Liver (tissue), 9 donors: ENCODE results near the gene PSMB4. TPM values are rescaled to one million over a fixed set of nuclear protein-coding genes. Genes with fewer than 3 reads are reported as not detected.

Source experiments
- DNase-seq: peaks from one replicate; pipeline ENCODE4 v3.0.0-alpha.2; 2017; ENCODE audit warnings: low spot score
- H3K27ac ChIP-seq, 2 donors: one replicate each; pipeline ENCODE4 v1.7.0; 2013; ENCODE audit warnings: inconsistent platforms in 2 of 2, low read length in 2 of 2, control low read depth in 1 of 2, low read depth in 1 of 2, mild to moderate bottlenecking in 1 of 2
- H3K27me3 ChIP-seq, 4 donors: one replicate each; pipeline versions ENCODE4 v1.6.1 to v1.7.0; 2013; ENCODE audit warnings: low read length in 3 of 4, inconsistent platforms in 1 of 4, mild to moderate bottlenecking in 1 of 4, moderate library complexity in 1 of 4; ENCODE audit not compliant: control insufficient read depth in 4 of 4, insufficient read depth in 4 of 4
- H3K36me3 ChIP-seq, 4 donors: one replicate each; pipeline versions ENCODE4 v1.6.1 to v1.7.0; 2013; ENCODE audit warnings: low read length in 3 of 4, mild to moderate bottlenecking in 3 of 4, low read depth in 1 of 4, moderate library complexity in 1 of 4; ENCODE audit not compliant: control insufficient read depth in 4 of 4, insufficient read depth in 3 of 4
- H3K4me1 ChIP-seq, 4 donors: one replicate each; pipeline versions ENCODE4 v1.6.1 to v1.7.0; 2013; ENCODE audit warnings: low read length in 3 of 4, mild to moderate bottlenecking in 3 of 4, moderate library complexity in 1 of 4; ENCODE audit not compliant: control insufficient read depth in 4 of 4, insufficient read depth in 4 of 4
- H3K4me3 ChIP-seq, 3 donors: one replicate each; pipeline versions ENCODE4 v1.6.1 to v1.7.0; 2013; ENCODE audit warnings: low read length in 3 of 3, control low read depth in 1 of 3, low read depth in 1 of 3, mild to moderate bottlenecking in 1 of 3
- H3K9ac ChIP-seq, 2 donors: one replicate each; pipeline ENCODE4 v1.7.0; 2013; ENCODE audit warnings: low read length in 2 of 2, mild to moderate bottlenecking in 2 of 2, moderate library complexity in 2 of 2, control low read depth in 1 of 2, low read depth in 1 of 2
- H3K9me3 ChIP-seq, 4 donors: one replicate each; pipeline versions ENCODE4 v1.6.1 to v1.7.0; 2013; ENCODE audit warnings: low read length in 3 of 4; ENCODE audit not compliant: control insufficient read depth in 4 of 4
- ATF3 ChIP-seq: IDR thresholded peaks from 2 replicates; pipeline ENCODE4 v1.6.1; 2016; ENCODE audit warnings: antibody characterized with exemption
- CTCF ChIP-seq: fragments of 150-350 bp; IDR thresholded peaks from 2 replicates; pipeline ENCODE4 v1.5.1; 2017; ENCODE audit warnings: improper control_type of control experiment, low read depth, low read length; ENCODE audit not compliant: missing input control
- FOXA1 ChIP-seq: IDR thresholded peaks from 2 replicates; pipeline ENCODE4 v1.6.1; 2016; ENCODE audit warnings: antibody characterized with exemption
- FOXA2 ChIP-seq: IDR thresholded peaks from 2 replicates; pipeline ENCODE4 v1.6.1; 2016; ENCODE audit warnings: antibody characterized with exemption
- GABPA ChIP-seq, 2 donors: IDR thresholded peaks in 1 of 2; conservative IDR thresholded peaks in 1 of 2; 2 replicates each; pipeline ENCODE4 v1.6.1; 2016; ENCODE audit warnings: antibody characterized with exemption in 2 of 2, mild to moderate bottlenecking in 1 of 2, moderate library complexity in 1 of 2
- HNF4A ChIP-seq, 2 donors: conservative IDR thresholded peaks; 2 replicates each; pipeline ENCODE4 v1.6.1; 2016; ENCODE audit warnings: antibody characterized with exemption in 2 of 2, mild to moderate bottlenecking in 2 of 2
- HNF4G ChIP-seq: IDR thresholded peaks from 2 replicates; pipeline ENCODE4 v1.6.1; 2016; ENCODE audit warnings: antibody characterized with exemption
- JUND ChIP-seq, 2 donors: IDR thresholded peaks; 2 replicates each; pipeline ENCODE4 v1.6.1; 2016; ENCODE audit warnings: antibody characterized with exemption in 2 of 2
- NR2F2 ChIP-seq: IDR thresholded peaks from 2 replicates; pipeline ENCODE4 v1.6.1; 2016; ENCODE audit warnings: antibody characterized with exemption
- RAD21 ChIP-seq, 2 donors: IDR thresholded peaks; 2 replicates each; pipeline ENCODE4 v1.6.1; 2016; ENCODE audit warnings: antibody characterized with exemption in 2 of 2, mild to moderate bottlenecking in 2 of 2
- REST ChIP-seq: IDR thresholded peaks from 2 replicates; pipeline ENCODE4 v1.6.1; 2016; ENCODE audit warnings: antibody characterized with exemption, mild to moderate bottlenecking
- RXRA ChIP-seq, 2 donors: IDR thresholded peaks; 2 replicates each; pipeline ENCODE4 v1.6.1; 2017 to 2018; ENCODE audit warnings: antibody characterized with exemption in 2 of 2, mild to moderate bottlenecking in 1 of 2
- TAF1 ChIP-seq: conservative IDR thresholded peaks from 2 replicates; pipeline ENCODE4 v1.6.1; 2016; ENCODE audit warnings: antibody characterized with exemption, mild to moderate bottlenecking
- YY1 ChIP-seq: IDR thresholded peaks from 2 replicates; pipeline ENCODE4 v1.6.1; 2016; ENCODE audit warnings: antibody characterized with exemption, mild to moderate bottlenecking
- ZBTB33 ChIP-seq: IDR thresholded peaks from 2 replicates; pipeline ENCODE4 v1.6.1; 2016; ENCODE audit warnings: antibody characterized with exemption
- WGBS: extraction: QIAGEN DNeasy Blood & Tissue Kit; methylation state at CpG from one replicate; pipeline ENCODE4 v1.1.7; 2013; 5-methylcytosine and 5-hydroxymethylcytosine counted together
- polyA plus RNA-seq, 2 donors: library from polyadenylated mRNA; stranded (reverse) in 1 of 2; unstranded in 1 of 2; fragments of 200-250 nt in 1 of 2; fragments of >200 nt in 1 of 2; fragmentation: Nextera tagmentation in 1 of 2; extraction: Ambion mirVana in 1 of 2; gene quantifications; one replicate each; pipeline versions ENCODE4 v1.2.1 to v1.2.3, GENCODE V29; 2013 to 2015
- total RNA-seq, 2 donors: library from RNA; depleted of rRNA; stranded (reverse); fragments of >200 nt; gene quantifications; one replicate each; pipeline ENCODE4 v1.2.3, GENCODE V29; 2014
- donor health status: healthy.
- donor health status: healthy.
- donor health status: healthy.
- donor health status: healthy.
- donor health status: healthy.

PSMB4 gene
- total and polyA plus RNA-seq, 4 donors: 130 to 228 (median 202) TPM

- H3K9ac ChIP-seq: no peak overlapping the region
- H3K4me3 ChIP-seq: no peak overlapping the region
- H3K4me1 ChIP-seq: peaks cover 18 to 53% (median 45%) of the 10 kb centered on the region in 4 donors
- H3K27ac ChIP-seq: peak overlapping the region; percentile 26 to 42
- no peaks in the 10 kb centered on the region for H3K27me3 ChIP-seq
- H3K9me3 ChIP-seq: no peaks in the 10 kb centered on the region
- peak; percentile 39 for TF ChIP-seq NR2F2
- TF ChIP-seq FOXA1: no peak
- no peak for TF ChIP-seq TAF1
- TF ChIP-seq HNF4A (conservative IDR thresholded peaks at IDR 0.05): no peak
- WGBS: 58% methylated on average over 6 of the region's 6 CpGs
- peak; percentile 81 for DNase-seq
- peaks cover 6 to 16% (median 15%) of the 10 kb centered on the region in 4 donors for H3K36me3 ChIP-seq
Measured at GRCh38 chr1:151370211-151370911, 29.0 kb upstream of the PSMB4 start.

- peak overlapping the region; percentile 67 to 77 (median 76) for H3K4me3 ChIP-seq
- peak; percentile 88 for DNase-seq
- peaks cover 18 to 53% (median 45%) of the 10 kb centered on the region in 4 donors for H3K4me1 ChIP-seq
- WGBS: 11% methylated on average over 9 of the region's 9 CpGs
- TF ChIP-seq RXRA (IDR thresholded peaks at IDR 0.05): peak; percentile 52 to 62
- no peak for TF ChIP-seq GABPA (IDR thresholded peaks at IDR 0.05 in 1 of 2, conservative IDR thresholded peaks at IDR 0.05 in 1 of 2)
- peak; percentile 35 to 45 for TF ChIP-seq HNF4A (conservative IDR thresholded peaks at IDR 0.05)
- TF ChIP-seq FOXA1: peak; percentile 9
- TF ChIP-seq RAD21 (IDR thresholded peaks at IDR 0.05): no peak
- peak; percentile 12 for TF ChIP-seq NR2F2
- peak; percentile 70 for TF ChIP-seq FOXA2
- peak; percentile 28 for TF ChIP-seq REST
- H3K9me3 ChIP-seq: no peaks in the 10 kb centered on the region
- H3K27ac ChIP-seq: peak overlapping the region; percentile 85 to 86
- H3K36me3 ChIP-seq: peaks cover under 1 to 4% (median 4%) of the 10 kb centered on the region in 4 donors
- peak overlapping the region; percentile 70 to 91 for H3K9ac ChIP-seq
- H3K27me3 ChIP-seq: no peaks in the 10 kb centered on the region
Measured at GRCh38 chr1:151371370-151372057, 27.9 kb upstream of the PSMB4 start.

GRCh38 chr1:151372058-151372934 lies 27.1 kb upstream of the PSMB4 start, which contains the start of gene SELENBP1:
Gene SELENBP1, minus strand, starts transcription at chr1:151372705. Its CDS starts 64 bp downstream, at chr1:151372641.
- Histone ChIP-seq H3K4me3 (peak within 1 kb of the TSS; percentile 67 to 77 (median 76)), H3K36me3 (peaks cover 0 to 2% (median 0%) of the 10 kb centered on the region in 4 donors), H3K27me3 (no peaks in the 10 kb centered on the region), H3K4me1 (peaks cover 18 to 52% (median 44%) of the 10 kb centered on the region in 4 donors), H3K27ac (peak within 1 kb of the TSS; percentile 85 to 86), H3K9ac (peak within 1 kb of the TSS; percentile 70 to 91), H3K9me3 (no peaks in the 10 kb centered on the region)
- DNase-seq: peak; percentile 91
- WGBS: 15% methylated on average over 11 of the region's 11 CpGs
- TF ChIP-seq FOXA2: peak; percentile 51
- no peak for TF ChIP-seq ATF3
- TF ChIP-seq YY1: peak; percentile 36
- TF ChIP-seq RXRA (IDR thresholded peaks at IDR 0.05): peak; percentile 77 to 79
- no peak for TF ChIP-seq FOXA1
- peak in 1 of 2 donors; percentile 31 for TF ChIP-seq RAD21 (IDR thresholded peaks at IDR 0.05)
- no peak for TF ChIP-seq CTCF
- TF ChIP-seq TAF1: peak; percentile 89
- peak; percentile 59 to 76 for TF ChIP-seq HNF4A (conservative IDR thresholded peaks at IDR 0.05)
- no peak for TF ChIP-seq ZBTB33
- TF ChIP-seq GABPA (IDR thresholded peaks at IDR 0.05 in 1 of 2, conservative IDR thresholded peaks at IDR 0.05 in 1 of 2): no peak
- TF ChIP-seq HNF4G: peak; percentile 4
- TF ChIP-seq JUND (IDR thresholded peaks at IDR 0.05): peak in 1 of 2 donors; percentile 54
